GM19238 (cell line): ENCODE data around the gene SLC4A4.

Source experiments
- DNase-seq: peaks from one replicate; pipeline ENCODE4 v3.0.0; 2011; ENCODE audit warnings: low spot score; ENCODE audit not compliant: insufficient read length

The SLC4A4 gene

GRCh38 chr4:71469541-71469940, 130.7 kb downstream of the SLC4A4 start:
- no peak for DNase-seq

- DNase-seq, result no peak
Observed at GRCh38 chr4:71470524-71470923, 131.7 kb downstream of the SLC4A4 start.

- DNase-seq, result no peak
Observed at GRCh38 chr4:71472946-71473345, 134.1 kb downstream of the SLC4A4 start.

- no peak for DNase-seq
Observed at GRCh38 chr4:71473541-71474240, 134.9 kb downstream of the SLC4A4 start.

- no peak for DNase-seq
Observed at GRCh38 chr4:71474731-71475130, 135.9 kb downstream of the SLC4A4 start.

GRCh38 chr4:71476240-71476639, 137.4 kb downstream of the SLC4A4 start:
- no peak for DNase-seq

- no peak for DNase-seq
Observed at GRCh38 chr4:71486550-71487343, 147.9 kb downstream of the SLC4A4 start.

GRCh38 chr4:71487344-71487920, 148.6 kb downstream of the SLC4A4 start:
- DNase-seq, result no peak

- no peak for DNase-seq
Observed at GRCh38 chr4:71494539-71494938, 155.7 kb downstream of the SLC4A4 start.

- no peak for DNase-seq
Observed at GRCh38 chr4:71495454-71495853, 156.6 kb downstream of the SLC4A4 start.

GRCh38 chr4:71497078-71497477, 158.3 kb downstream of the SLC4A4 start:
- no peak for DNase-seq

GRCh38 chr4:71498002-71498401, 159.2 kb downstream of the SLC4A4 start:
- no peak for DNase-seq

GRCh38 chr4:71498625-71499024, 159.8 kb downstream of the SLC4A4 start:
- DNase-seq, result no peak

GRCh38 chr4:71501992-71502391, 163.2 kb downstream of the SLC4A4 start:
- no peak for DNase-seq

GRCh38 chr4:71518283-71518989, 179.6 kb downstream of the SLC4A4 start:
- DNase-seq, result no peak

GRCh38 chr4:71520308-71520707, 181.5 kb downstream of the SLC4A4 start:
- no peak for DNase-seq

GRCh38 chr4:71520850-71521249, 182.0 kb downstream of the SLC4A4 start:
- no peak for DNase-seq

- DNase-seq, result no peak
Observed at GRCh38 chr4:71524756-71525155, 185.9 kb downstream of the SLC4A4 start.

- DNase-seq, result no peak
Observed at GRCh38 chr4:71526637-71527406, 188.0 kb downstream of the SLC4A4 start.

GRCh38 chr4:71532407-71532806, 193.6 kb downstream of the SLC4A4 start:
- DNase-seq, result no peak

GRCh38 chr4:71533121-71533520, 194.3 kb downstream of the SLC4A4 start:
- no peak for DNase-seq
